NOMO-1 (cell line): Measurements from ENCODE around the gene MED15.
"Not testable (repeated sequence)": the region's sequence is repeated elsewhere in the genome, so short reads cannot be mapped to it uniquely, and the experiment has no call there.

Experiments
- DNase-seq, 2 experiments: peaks; one replicate each; lab custom pipeline; 2025; ENCODE audit not compliant: unreplicated experiment in 2 of 2; lab: John Stamatoyannopoulos, UW

Gene MED15

GRCh38 chr22:20619045-20619892 lies 111.9 kb downstream of the MED15 start:
- no peak for DNase-seq

- DNase-seq, result not testable (repeated sequence)
Observed at GRCh38 chr22:20619893-20620194, 112.4 kb downstream of the MED15 start.

GRCh38 chr22:20621162-20621561 lies 113.8 kb downstream of the MED15 start:
- DNase-seq, result no peak

DNA sequence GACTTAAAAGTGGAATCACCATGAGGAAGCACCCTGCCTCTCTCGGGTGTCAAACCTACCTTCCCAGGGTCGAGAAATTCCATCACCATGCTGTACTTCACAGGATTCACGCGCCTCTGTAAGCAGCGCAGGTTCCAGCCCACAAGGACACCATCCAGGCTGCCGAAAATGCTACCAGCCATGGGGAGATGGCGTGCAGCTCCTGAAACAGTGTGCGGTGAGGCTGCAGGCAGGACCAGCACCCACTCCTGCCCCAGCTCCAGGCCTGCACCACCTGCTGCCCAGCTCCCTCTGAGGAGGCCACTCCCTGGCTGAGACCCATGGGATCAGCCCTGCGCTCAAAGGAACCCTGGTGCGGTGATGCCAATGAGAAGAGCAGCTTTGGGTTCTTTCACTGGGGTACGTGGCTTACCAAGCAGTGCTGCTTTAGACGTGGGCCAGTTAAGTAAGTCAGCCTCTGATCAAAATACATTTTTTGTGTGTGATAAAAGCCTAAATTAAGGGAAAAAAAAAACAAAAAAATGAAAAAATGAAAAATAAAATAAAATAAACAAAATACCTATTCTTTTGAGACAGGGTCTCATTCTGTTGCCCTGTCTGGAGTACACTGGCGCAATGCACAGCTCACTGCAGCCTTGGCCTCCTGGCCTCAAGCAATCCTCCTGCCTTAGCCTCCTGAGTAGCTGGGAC lies 115.4 kb downstream of the MED15 start:
- DNase-seq, result no peak

DNA sequence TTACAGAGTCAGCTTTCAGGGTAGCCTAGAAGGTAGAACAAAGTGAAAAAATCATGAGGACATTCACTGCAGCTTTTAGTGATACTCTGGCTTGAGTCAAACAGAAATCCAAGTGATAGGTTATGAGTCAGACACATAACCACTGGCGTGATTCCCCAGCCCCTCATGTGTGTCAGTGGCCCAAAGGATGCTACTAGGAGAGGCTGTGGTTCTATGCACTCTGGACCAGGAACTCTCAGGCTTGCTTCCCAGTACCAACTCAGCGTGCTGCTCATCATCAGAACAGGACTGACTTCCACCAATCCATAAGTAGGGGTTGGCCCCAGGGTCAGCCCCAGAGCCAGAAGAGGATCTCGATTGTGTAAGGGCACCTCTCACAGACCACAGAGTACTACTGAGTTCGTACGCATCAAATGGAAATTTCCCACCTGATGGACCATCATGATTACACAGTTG lies 116.8 kb downstream of the MED15 start:
- DNase-seq, result no peak

- DNase-seq, result no peak
Observed at GRCh38 chr22:20625270-20625669, 117.9 kb downstream of the MED15 start.

DNA sequence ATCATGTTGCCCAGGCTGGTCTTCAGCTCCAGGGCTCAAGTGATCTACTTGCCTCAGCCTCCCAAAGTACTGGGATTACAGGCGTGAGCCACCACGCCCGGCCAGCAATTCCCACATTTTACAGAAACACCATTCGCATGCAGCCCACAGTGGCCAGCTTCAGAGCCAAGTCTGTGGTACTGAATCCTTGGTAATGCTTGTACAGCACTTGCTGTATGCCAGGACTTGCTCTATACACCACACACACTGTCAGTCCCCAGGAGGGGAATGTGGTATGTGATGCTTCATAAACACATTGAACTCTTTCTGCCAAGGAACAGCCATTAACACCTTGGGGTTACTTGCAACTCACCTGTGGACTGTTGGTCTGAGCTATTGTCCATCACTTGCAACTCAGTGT lies 119.4 kb downstream of the MED15 start:
- DNase-seq, result no peak

DNA sequence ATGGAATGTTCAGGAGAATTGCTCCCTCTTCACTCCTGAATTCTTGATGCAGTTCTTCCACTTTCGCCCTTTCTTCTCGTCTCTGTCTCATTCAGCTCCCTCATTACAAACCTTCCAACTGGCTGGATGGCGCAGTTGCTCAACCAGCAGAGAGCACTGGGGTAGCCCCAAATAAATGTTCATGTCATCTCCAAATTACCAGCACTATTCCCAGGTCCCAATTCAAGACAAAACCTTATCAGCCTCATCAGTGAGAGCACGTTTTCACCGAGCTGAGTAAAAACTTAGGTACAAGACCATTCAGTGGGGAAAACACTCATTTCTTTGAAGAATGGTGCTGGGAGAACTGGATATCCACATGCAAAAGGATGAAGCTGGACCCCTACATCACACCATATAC lies 120.0 kb downstream of the MED15 start:
- no peak for DNase-seq

- DNase-seq, result no peak
Observed at GRCh38 chr22:20628081-20628939, 120.9 kb downstream of the MED15 start.

GRCh38 chr22:20629401-20629800 lies 122.0 kb downstream of the MED15 start:
- no peak for DNase-seq

DNA sequence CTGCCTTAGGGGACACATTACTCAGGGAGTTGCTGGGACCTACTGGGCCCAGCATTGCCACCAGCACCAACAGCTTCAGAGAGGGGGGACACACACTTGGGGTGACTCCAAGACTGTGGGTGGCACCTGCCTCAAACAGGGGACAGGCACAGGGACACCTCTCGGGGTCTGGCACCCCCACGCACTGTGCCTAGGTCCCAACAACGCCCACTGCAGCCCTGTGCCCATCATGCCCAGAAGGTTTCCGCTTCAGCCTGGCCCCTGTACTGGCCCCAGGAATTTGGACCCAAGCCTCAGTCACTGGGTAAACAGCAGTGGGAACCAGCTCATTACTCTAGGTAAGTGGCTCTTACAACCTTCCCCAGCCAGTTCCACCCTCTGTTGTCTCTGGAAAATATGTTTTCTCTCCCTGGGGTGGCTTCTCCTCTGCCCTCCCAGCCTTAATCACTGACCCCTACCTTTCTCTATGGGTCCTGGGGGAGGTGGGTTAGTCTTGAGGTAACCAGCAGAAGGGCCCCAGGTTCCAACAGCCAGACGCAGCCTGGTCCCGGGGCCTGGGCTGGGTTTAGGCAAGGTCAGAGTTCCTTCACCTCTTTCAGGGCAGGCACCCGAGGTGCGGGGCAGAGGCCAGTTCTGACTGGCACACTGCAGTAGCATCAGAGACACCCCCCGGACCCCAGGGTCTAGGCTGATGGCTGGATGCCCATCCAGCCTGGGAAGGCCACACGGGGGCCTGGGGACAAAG lies 123.6 kb downstream of the MED15 start:
- DNase-seq, result no peak

DNA sequence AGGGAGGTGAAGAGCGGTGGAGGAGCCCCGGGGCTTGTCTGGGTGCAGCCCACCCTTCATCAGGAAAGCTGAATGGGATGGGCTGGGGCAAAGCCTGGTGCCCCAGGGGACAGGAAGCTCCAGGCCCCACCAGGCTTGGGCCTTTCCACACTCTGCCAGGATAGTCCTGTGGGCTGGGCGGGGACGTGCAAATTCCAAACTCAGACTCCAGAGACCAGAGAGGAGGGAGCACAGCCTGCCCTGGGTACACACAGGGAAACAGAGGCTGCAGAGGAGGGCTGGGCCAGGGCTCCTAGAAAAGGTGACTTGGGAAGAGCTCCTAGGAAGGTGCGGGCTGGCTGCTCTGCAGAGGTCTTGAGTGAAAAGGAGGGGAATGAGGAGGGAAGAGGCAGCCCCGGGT lies 124.7 kb downstream of the MED15 start:
- DNase-seq, result no peak

- DNase-seq, result no peak
Observed at GRCh38 chr22:20632518-20632917, 125.1 kb downstream of the MED15 start.

- DNase-seq, result no peak
Observed at GRCh38 chr22:20634560-20635226, 127.3 kb downstream of the MED15 start.

DNA sequence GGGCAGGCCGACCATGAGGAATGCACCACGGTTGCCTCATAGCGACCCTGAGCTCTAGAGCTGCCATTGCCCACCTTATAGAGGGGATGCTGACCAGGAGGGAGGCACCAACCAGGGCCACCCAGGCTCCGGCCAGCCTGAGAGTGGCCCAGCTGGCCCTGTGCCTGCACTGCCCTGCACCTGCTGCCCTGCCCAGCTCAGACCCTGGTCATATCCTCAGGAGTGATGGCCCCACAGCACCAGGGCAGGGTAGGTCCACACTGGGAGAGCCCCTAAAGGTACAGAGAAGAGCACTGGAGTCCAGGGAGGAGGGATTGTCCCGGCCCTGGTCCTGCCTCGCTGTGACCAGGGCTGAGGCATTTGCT lies 127.8 kb downstream of the MED15 start:
- no peak for DNase-seq

- DNase-seq, result no peak
Observed at GRCh38 chr22:20636075-20636812, 128.8 kb downstream of the MED15 start.

GRCh38 chr22:20636945-20637344 lies 129.5 kb downstream of the MED15 start:
- DNase-seq, result no peak
